Stimulated activated CD4-positive, alpha-beta T cell treated with anti-CD3 and anti-CD28 coated beads, Interleukin-15, amount 100 ng/mL, for 48 hours (primary cell): ENCODE measurements around the gene ANO8.
"Not testable (repeated sequence)": the region's sequence is repeated elsewhere in the genome, so short reads cannot be mapped to it uniquely, and the experiment has no call there.

Experiments
- DNase-seq, 2 donors: peaks; one replicate each; pipeline ENCODE4 v3.0.0-alpha.2; 2020; ENCODE audit warnings: low read depth in 2 of 2

The ANO8 gene

GRCh38 chr19:17334414-17335409 lies at the start of gene ANO8:
TSS of gene ANO8 (minus strand) at chr19:17334855. CDS start at chr19:17334670, 185 bp downstream.
- peak; percentile 93 to 96 for DNase-seq

- DNase-seq, result no peak
These were observed 45.9 kb upstream of the ANO8 start for GRCh38 chr19:17380426-17381138.

GRCh38 chr19:17379221-17379631 lies 44.6 kb upstream of the ANO8 start:
- DNase-seq, result no peak

- no peak for DNase-seq
These were observed 43.6 kb upstream of the ANO8 start for GRCh38 chr19:17378271-17378670.

- DNase-seq, result no peak
These were observed 42.4 kb upstream of the ANO8 start, which contains the start of gene PLVAP for GRCh38 chr19:17376935-17377600. TSS of gene PLVAP (minus strand) at chr19:17377342. CDS start at chr19:17377288, 54 bp downstream.

- no peak for DNase-seq
These were observed 35.5 kb upstream of the ANO8 start for GRCh38 chr19:17370026-17370587.

- no peak for DNase-seq
These were observed 30.7 kb upstream of the ANO8 start for GRCh38 chr19:17365361-17365760.

- DNase-seq, result not testable (repeated sequence)
These were observed 29.4 kb upstream of the ANO8 start for GRCh38 chr19:17363852-17364605.

- no peak for DNase-seq
These were observed 25.5 kb upstream of the ANO8 start for GRCh38 chr19:17359905-17360800.

- no peak for DNase-seq
These were observed 23.7 kb upstream of the ANO8 start for GRCh38 chr19:17358395-17358794.

- DNase-seq, result no peak
These were observed 23.1 kb upstream of the ANO8 start for GRCh38 chr19:17357724-17358123.

- DNase-seq, result no peak
These were observed 22.5 kb upstream of the ANO8 start for GRCh38 chr19:17357078-17357666.

- no peak for DNase-seq
These were observed 18.7 kb upstream of the ANO8 start for GRCh38 chr19:17353386-17353785.

- no peak for DNase-seq
These were observed 18.1 kb upstream of the ANO8 start for GRCh38 chr19:17352608-17353280.

GRCh38 chr19:17351815-17352435 lies 17.3 kb upstream of the ANO8 start:
- DNase-seq, result no peak

GRCh38 chr19:17348700-17349099 lies 14.0 kb upstream of the ANO8 start:
- no peak for DNase-seq

- DNase-seq, result no peak
These were observed 13.2 kb upstream of the ANO8 start for GRCh38 chr19:17347877-17348276.

- no peak for DNase-seq
These were observed 12.7 kb upstream of the ANO8 start for GRCh38 chr19:17347361-17347760.
